Umbilical cord (tissue), 2 donors: ENCODE measurements around the gene TPPP. TPM values are rescaled to one million over a fixed set of nuclear protein-coding genes. Genes with fewer than 3 reads are reported as not detected.

Experiments used
- DNase-seq: peaks from one replicate; pipeline ENCODE4 v3.0.0-alpha.2; 2015; ENCODE audit warnings: low spot score
- total RNA-seq: library from RNA; depleted of rRNA; stranded (reverse); fragments of >200 nt; gene quantifications from one replicate; pipeline ENCODE4 v1.2.3, GENCODE V29; 2014; ENCODE audit warnings: low replicate concordance; ENCODE audit not compliant: insufficient read depth

Gene TPPP
- total RNA-seq, 1 donor from 2014 or later = 1.9 TPM

- DNase-seq = peak; percentile 26
These were observed 66.3 kb downstream of the TPPP start for GRCh38 chr5:626850-627249.

- no peak for DNase-seq
These were observed 67.6 kb downstream of the TPPP start for GRCh38 chr5:625516-625915.

GRCh38 chr5:624951-625230 lies 68.3 kb downstream of the TPPP start:
- DNase-seq = no peak

DNA sequence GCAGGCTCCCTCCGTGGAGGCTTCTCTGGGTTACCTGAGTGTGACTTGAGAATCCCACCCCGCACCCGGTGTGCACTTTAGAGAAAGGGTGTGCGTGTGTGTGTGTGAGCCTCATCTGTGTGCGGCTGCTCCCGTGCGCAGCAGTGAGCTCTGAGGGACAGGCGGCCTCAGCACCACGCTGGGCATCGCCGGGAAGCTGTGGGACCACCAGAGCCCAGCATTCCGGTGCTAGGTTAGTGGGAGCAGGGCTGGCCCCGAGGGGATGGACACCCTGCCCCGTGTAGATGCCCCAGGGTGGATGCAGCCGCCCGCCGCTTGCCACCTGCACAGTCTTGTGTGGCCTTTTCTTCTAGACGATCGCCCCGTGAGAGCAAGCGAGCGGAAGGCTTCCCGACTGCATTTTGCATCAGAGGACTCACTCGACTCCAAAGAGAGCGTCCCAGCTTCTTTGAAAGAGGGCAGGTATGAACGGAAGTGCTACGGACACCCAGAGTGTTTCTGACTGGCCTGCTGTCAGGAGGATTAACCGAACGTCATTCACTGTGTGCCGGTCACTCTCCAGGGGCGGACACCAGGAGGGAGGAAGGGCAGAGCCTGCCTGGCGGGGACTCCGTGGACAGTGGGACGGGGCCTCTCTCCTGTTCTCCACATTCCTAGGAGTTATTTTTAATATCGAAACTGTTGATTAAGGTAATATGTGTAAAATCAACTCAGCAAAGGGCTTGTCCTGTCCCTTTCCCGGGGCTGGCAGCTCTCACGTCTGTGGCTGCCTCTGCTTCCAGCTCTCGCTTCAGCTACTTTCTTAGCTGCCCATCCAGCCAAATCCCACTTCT lies 68.8 kb downstream of the TPPP start:
- no peak for DNase-seq

DNA sequence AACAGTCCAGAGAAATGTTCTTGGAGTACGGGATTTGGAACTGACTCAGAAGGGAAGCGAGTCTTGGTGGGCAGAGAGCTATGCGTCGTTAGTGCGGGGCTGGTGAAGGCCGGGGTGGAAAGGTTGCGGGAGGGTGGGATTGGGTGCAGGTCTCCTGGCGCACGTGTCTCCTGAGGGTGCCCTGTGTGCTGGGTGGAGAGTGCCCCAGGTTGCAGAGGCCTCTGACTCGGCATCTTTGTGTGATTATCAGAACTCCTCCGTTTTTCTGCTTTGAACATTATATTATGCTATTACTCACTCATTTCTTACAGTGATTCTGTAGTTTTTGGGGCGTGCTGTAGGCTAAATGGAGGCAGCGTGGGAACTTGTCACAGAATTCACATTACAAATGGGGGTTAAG lies 69.6 kb downstream of the TPPP start:
- DNase-seq = no peak

GRCh38 chr5:622946-623522 lies 70.1 kb downstream of the TPPP start:
- no peak for DNase-seq

GRCh38 chr5:622359-622758 lies 70.8 kb downstream of the TPPP start:
- DNase-seq = no peak

GRCh38 chr5:621341-621761 lies 71.8 kb downstream of the TPPP start:
- no peak for DNase-seq

GRCh38 chr5:620586-621180 lies 72.5 kb downstream of the TPPP start:
- no peak for DNase-seq

DNA sequence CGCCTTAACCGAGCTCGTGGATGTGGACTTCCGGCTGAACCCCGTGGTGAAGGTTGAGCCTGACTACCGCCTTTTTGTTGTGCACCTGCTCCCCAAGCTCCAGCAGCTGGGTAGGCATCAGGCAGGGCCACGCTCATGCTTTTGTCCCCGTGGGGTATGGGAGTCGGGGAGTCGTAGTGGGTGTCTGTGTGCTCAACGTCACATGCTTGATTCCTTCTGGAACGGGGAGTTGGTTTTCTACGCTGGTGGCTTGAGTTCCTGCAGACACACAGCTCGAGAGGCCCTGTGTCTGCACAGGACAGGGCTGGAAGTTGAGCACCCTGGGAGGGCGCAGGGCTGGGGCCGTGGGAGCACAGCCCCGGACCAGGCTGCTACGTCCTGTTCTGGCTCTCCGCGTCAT lies 73.0 kb downstream of the TPPP start:
- no peak for DNase-seq

DNA sequence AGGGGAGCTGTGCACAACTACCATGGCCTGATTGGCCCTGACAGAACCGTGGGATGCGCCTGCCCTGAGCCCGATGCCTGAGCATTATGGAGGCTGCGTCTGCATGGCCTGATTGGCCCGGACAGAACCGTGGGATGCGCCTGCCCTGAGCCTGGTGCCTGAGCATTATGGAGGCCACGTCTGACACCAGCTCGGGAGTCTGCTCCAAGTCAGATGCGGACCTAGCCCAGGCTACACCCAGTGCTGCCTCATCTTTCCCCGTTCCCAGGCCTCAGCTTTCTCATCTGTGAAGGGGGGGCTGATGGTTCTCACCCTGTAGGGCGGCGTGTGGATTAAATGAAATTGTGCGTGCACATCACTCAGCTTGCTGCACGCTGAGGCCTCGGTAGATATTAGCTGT lies 73.7 kb downstream of the TPPP start:
- no peak for DNase-seq

- no peak for DNase-seq
These were observed 74.7 kb downstream of the TPPP start for GRCh38 chr5:618450-618849.

GRCh38 chr5:617896-618295 lies 75.3 kb downstream of the TPPP start:
- no peak for DNase-seq

- no peak for DNase-seq
These were observed 76.6 kb downstream of the TPPP start for GRCh38 chr5:616484-617039.

DNA sequence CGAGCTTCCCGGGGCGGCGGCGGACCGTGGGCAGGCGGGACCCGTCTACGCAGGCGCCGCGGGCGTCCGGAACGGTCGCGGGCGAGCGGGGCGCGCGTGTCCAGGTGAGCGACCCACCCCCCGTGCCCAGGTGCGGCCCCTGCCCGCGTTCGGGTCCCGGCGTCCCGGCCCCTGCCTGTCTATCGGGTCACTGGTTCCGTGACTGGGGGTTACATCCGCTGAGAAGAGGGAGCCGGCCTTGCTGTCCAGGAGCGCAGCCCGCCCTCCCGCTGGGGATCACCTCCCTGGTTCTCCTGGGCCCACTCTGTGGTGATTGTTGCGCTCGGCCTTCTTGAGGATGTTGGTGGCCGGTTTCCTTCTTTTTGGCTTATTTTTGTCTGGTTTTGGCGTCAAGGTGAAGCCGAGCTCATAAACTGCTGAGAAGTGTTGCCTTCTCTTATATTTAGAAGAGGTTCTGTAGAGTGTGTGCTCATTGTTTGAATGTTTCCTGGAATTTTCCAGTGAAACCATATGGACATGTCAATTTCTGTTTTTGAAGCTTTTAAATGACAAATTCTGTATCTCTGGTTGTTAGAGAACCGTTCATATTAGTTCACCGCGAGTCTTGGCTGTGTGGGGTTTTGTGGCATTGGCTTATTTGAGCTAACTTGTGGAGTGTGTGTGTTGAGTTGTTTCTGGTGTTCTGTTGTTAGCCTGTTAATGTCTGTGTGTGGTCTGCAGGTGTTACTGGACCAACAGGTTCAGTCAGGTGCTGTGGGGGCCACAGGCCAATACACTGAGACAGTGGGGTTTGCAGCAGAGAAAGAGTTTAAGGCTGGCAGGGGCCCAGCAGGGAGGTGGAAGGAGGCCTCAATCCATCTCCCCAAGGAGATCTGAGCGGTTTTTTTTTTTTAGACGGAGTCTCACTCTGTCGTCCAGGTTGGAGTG lies 80.4 kb downstream of the TPPP start:
- no peak for DNase-seq

DNA sequence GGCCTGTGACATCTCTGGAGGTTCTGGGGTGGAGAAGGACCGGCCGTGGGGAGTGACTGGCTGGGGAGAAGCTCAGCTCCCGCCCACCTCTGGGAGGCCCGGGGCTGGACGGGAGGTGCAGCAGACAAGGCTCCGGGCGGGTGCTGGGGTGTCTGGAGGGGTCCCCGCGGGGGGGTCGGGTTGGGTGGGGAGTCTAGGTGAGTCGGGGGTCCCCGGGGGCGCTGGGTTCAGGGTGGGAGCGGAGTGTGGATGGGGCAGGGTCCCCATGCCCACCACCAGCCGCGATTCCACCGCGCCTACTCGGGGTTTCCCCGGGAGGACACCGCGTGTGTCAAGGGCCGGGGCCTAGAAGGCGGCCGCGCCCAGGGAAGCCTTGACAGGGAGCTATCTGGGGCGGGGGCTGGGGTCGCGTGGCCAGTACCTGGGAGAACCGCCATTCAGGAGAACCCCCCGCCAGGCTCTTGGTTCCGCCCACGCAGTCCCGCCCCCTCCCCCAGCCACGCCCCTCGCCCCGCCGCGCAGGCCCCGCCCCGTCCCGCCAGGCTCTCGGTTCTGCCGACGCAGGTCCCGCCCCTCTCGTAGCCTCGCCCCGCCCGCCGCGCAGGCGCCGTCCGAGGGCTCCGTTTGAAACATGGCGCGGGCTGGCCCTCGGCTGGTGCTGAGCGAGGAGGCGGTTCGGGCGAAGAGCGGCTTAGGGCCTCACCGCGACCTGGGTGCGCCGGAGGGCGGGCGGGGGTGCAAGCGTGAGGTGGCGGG lies 81.2 kb downstream of the TPPP start, which contains the start of gene CEP72:
TSS of gene CEP72 (plus strand) at position 610 of the 756 bp plus-strand sequence. CDS start at position 632, 22 bp downstream.
- DNase-seq = peak; percentile 89

DNA sequence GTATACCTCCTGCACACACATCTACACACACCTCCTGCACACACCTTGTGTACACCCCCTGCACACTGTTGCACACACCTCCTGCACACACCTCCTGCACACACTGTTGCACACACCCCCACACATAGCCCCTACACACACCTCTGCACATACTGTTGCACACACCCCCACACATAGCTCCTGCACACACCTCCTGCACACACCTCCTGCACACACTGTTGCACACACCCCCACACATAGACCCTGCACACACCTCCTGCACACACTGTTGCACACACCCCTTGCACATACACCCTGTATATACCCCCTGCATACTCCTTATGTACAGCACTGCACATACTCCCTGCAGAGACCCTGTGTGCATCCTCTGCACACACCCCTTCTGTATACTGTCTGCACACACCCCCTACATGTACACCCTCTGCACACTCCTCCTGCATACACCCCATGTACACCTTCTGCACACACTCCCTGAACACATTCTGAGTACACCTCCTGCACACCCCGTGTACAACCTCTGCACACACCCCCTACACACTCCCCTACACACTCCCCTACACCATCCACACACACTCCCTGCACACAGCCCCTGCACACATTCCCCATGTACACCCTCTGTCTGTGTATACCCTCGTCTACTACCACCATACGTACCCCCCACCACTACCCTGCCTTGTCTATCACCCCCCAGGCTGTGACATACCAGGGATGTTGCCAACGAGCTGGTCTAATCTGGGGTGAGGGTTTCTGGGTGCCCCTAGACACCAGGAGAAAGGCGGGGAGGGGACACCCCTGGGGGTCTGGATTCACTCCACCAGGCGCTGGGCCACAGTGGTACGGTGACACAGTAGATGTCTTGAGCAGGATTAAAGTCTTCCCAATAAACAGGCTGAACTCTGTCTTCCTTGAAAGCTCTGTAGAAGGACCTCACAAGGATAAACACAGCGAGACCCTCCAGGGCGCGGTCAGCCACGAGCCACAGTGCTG lies 82.1 kb downstream of the TPPP start:
- no peak for DNase-seq

DNA sequence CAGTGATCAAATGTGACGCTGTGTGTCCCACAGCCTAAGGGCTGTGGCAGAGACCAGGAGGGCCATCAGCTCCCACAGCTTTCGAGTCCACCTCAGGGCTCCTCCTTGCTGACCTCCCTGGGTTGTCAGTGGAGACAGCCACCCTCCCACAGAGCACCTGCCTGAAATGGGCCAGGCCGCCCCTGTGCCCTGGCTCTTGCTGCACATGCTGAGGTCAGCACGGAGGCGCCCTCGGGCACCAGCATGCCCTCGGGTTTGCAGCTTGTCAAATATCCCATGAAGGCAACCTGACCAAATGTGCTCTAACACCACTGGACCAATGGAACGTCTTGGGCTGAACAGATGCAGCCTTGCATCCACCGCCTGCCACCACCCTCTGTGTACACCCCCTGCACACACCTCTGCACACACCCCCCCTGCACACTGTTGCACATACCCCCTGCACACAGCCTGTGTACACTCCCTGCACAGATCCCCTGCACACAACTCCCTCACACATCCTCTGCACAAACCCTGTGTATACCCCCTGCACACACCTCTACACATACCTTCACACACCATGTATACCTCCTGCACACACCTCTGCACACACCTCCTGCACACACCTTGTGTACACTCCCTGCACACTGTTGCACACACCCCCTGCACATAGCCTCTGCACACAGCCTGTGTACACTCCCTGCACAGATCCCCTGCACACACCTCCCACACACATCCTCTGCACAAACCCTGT lies 83.0 kb downstream of the TPPP start:
- DNase-seq = no peak
